ENCODE data around the gene FZD2.
"Not testable (repeated sequence)": the region's sequence is repeated elsewhere in the genome, so short reads cannot be mapped to it uniquely, and the experiment has no call there.

The FZD2 gene

DNA sequence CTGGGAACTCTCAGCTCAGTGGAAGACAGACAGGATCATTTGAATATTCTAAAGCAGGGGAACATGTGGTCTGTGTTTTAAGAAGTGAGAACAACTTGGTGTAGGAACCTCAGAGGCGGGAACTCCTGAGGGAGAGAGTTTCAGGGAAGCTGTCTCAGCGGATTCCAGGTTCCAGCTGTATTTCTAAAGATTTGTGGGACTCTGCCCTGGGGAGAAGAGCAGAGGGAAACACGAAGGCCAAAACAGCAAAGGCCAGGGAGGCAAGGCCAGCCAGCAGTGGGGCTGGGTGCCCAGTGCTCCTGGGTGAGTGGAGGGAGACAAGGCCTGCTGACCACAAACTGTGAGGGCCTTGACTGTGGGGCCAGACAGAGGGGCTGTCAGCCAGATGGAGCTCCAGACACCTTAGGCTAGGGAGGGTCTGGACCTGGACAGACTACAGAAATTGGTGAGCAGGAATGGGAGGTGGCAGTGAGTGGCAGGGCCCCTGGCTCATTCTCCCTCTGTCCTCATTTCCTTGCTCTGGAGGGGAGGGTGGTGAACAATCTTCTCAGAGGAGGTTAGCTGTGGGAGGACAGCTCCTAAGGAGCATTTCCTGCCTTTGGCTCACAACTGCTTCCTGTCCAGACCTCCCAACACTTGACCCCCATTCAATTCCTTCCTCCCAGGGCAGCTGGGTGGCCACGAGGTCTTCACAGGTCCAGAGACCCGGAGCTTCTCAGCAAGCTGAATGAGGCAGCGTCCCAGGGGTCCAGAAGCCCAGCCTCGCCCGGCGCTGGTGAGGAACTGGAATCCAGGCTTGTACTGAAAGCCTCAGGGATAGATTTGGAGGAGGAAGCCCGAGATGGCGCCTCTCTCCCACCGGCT lies 21.0 kb upstream of the FZD2 start:
- Histone ChIP-seq H3K27ac (ENCODE audit: low read length) (no peak overlapping the region), H3K27me3 (ENCODE audit: control insufficient read depth in 1 of 2, insufficient read depth in 2 of 2, low read length in 2 of 2) (peaks cover 0 to 2% of the 10 kb centered on the region in 2 donors), H3K4me3 (ENCODE audit: low read length in 2 of 2) (no peak overlapping the region), H3K9me3 (ENCODE audit: control insufficient read depth in 2 of 2, low read length in 2 of 2) (no peaks in the 10 kb centered on the region), H3K4me1 (ENCODE audit: control insufficient read depth, insufficient read depth, low read length) (peaks cover 13% of the 10 kb centered on the region), H3K9ac (ENCODE audit: low read length in 2 of 2) (no peak overlapping the region), H3K36me3 (ENCODE audit: control insufficient read depth in 2 of 2, insufficient read depth in 2 of 2, low read length in 2 of 2) (no peaks in the 10 kb centered on the region)

DNA sequence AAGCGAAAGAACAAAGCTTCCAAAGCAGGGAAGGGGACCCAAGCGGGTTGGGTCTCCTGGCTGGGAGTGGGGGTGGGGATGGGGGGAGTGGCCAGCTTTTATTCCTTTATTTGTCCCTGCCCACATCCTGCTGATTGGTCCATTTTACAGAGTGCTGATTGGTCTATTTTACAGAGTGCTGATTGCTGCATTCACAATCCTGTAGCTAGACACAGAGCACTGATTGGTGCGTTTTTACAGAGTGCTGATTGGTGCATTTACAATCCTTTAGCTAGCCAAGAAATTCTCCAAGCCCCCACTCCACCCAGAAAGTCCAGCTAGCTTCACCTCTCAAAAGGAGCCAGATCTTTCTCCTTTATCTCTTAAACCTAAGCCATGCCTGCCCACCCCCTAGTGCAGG lies 19.4 kb upstream of the FZD2 start:
- H3K36me3 ChIP-seq (ENCODE audit: control insufficient read depth in 2 of 2, insufficient read depth in 2 of 2, low read length in 2 of 2); H3K4me3 ChIP-seq (ENCODE audit: low read length in 2 of 2); H3K27me3 ChIP-seq (ENCODE audit: control insufficient read depth in 1 of 2, insufficient read depth in 2 of 2, low read length in 2 of 2); H3K27ac ChIP-seq (ENCODE audit: low read length); H3K9ac ChIP-seq (ENCODE audit: low read length in 2 of 2); H3K9me3 ChIP-seq (ENCODE audit: control insufficient read depth in 2 of 2, low read length in 2 of 2): not testable (repeated sequence)
- peaks cover 13% of the 10 kb centered on the region for H3K4me1 ChIP-seq (ENCODE audit: control insufficient read depth, insufficient read depth, low read length)

DNA sequence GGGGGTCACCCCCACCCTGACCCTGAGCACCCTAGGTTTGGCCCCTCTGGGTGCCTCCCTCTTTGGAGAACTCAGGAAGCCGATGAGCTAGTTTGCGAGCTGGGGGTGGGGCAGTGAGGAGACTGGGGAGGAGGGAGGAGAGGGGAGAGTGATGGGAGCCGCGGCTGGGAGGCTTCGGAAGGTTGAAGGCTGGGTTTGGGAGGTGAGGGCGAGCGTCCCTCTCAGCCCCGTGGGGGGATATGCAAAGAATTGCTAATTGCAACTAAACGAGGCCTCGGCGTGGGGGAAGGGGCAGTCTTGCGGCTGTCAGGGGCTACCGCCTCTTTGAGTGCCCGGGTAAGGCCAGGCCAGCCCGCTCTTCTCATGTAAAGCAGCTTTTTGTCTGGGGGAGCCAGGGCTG lies 17.6 kb upstream of the FZD2 start:
- no peak overlapping the region for H3K27ac ChIP-seq (ENCODE audit: low read length)
- no peak overlapping the region for H3K4me3 ChIP-seq (ENCODE audit: low read length in 2 of 2)
- H3K36me3 ChIP-seq (ENCODE audit: control insufficient read depth in 2 of 2, insufficient read depth in 2 of 2, low read length in 2 of 2), result no peaks in the 10 kb centered on the region
- no peak overlapping the region for H3K9ac ChIP-seq (ENCODE audit: low read length in 2 of 2)
- peaks cover 4% of the 10 kb centered on the region for H3K4me1 ChIP-seq (ENCODE audit: control insufficient read depth, insufficient read depth, low read length)
- H3K9me3 ChIP-seq (ENCODE audit: control insufficient read depth in 2 of 2, low read length in 2 of 2), result no peaks in the 10 kb centered on the region
- peaks cover 0 to 9% of the 10 kb centered on the region in 2 donors for H3K27me3 ChIP-seq (ENCODE audit: control insufficient read depth in 1 of 2, insufficient read depth in 2 of 2, low read length in 2 of 2)

DNA sequence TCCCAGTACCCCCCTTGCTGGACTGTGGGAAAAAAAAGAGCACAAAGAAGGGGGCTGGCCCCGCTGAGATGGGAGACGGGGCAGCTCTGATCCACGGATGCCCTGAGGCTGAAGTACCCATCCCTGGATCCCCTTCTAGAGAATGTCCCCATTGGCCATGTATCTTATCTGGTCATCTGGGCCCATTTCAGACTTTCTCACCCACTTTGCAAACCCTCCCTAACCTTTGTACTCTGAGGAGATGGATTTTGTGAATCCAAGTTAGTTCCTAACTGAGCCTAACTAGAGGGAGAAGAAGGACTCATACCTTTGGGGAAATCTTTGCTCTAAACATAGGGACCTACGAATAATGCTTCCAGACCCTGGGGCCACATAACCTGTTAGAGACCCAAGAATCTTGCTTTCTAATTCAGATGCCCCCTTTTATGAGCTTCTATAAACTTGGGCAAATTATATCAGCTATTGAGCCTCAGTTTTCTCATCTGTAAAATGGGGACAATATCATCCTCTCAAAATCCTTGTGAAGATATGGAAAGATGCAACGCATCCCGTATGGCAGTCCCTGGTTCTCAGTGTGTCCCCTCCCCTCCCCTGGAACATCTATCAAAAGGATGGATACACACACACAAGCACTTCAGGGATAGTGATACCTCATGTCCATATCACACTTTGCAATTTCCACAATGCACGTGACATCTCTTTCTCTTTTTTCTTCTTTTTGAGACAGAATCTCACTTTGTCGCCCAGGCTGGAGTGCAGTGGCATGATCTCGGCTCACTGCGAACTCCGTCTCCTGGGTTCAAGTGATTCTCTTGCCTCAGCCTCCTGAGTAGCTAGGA lies 16.8 kb upstream of the FZD2 start:
- H3K9ac ChIP-seq (ENCODE audit: low read length in 2 of 2), result no peak overlapping the region
- H3K9me3 ChIP-seq (ENCODE audit: control insufficient read depth in 2 of 2, low read length in 2 of 2), result no peaks in the 10 kb centered on the region
- no peak overlapping the region for H3K4me3 ChIP-seq (ENCODE audit: low read length in 2 of 2)
- peaks cover 4% of the 10 kb centered on the region for H3K4me1 ChIP-seq (ENCODE audit: control insufficient read depth, insufficient read depth, low read length)
- no peaks in the 10 kb centered on the region for H3K36me3 ChIP-seq (ENCODE audit: control insufficient read depth in 2 of 2, insufficient read depth in 2 of 2, low read length in 2 of 2)
- H3K27ac ChIP-seq (ENCODE audit: low read length), result no peak overlapping the region
- peaks cover 0 to 9% of the 10 kb centered on the region in 2 donors for H3K27me3 ChIP-seq (ENCODE audit: control insufficient read depth in 1 of 2, insufficient read depth in 2 of 2, low read length in 2 of 2)

DNA sequence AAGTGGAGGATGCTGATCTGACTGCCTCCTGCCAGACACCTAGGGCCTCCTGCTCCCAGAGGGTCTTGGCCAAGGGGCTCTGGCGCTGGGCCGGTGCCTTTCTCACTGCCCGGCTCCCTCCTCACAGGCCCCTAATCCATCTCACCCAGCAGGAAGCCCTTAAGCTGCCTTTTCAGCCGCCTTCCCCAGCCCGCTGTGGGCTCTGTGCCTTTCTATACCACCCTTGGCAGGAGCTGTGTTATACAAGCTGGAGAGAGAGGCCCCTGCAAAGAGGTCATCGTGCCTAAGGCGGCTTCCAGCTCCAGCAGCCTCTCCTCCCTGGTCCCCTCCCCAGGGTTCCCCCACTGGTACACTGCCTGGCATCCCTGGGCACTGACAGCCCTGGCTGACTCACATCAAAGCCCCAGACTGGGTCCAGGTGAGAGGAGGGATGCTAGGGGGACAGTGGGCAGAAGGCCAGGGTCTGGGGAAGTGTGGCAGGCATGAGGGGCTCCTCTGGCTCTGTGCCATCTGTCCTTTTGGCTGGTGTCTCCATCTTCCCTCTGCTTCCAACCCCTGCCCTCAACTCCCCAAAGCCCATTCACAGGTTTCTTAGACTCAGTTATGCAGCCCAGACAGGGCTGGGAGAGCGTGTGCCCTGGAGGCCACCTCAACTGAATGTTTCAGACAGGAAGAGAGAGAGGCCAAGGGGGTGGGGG lies 15.3 kb upstream of the FZD2 start:
- Histone ChIP-seq H3K36me3 (ENCODE audit: control insufficient read depth in 2 of 2, insufficient read depth in 2 of 2, low read length in 2 of 2) (no peaks in the 10 kb centered on the region), H3K9ac (ENCODE audit: low read length in 2 of 2) (no peak overlapping the region), H3K9me3 (ENCODE audit: control insufficient read depth in 2 of 2, low read length in 2 of 2) (no peaks in the 10 kb centered on the region), H3K4me3 (ENCODE audit: low read length in 2 of 2) (no peak overlapping the region), H3K27ac (ENCODE audit: low read length) (no peak overlapping the region), H3K27me3 (ENCODE audit: control insufficient read depth in 1 of 2, insufficient read depth in 2 of 2, low read length in 2 of 2) (peaks cover 0 to 10% of the 10 kb centered on the region in 2 donors), H3K4me1 (ENCODE audit: control insufficient read depth, insufficient read depth, low read length) (no peaks in the 10 kb centered on the region)

DNA sequence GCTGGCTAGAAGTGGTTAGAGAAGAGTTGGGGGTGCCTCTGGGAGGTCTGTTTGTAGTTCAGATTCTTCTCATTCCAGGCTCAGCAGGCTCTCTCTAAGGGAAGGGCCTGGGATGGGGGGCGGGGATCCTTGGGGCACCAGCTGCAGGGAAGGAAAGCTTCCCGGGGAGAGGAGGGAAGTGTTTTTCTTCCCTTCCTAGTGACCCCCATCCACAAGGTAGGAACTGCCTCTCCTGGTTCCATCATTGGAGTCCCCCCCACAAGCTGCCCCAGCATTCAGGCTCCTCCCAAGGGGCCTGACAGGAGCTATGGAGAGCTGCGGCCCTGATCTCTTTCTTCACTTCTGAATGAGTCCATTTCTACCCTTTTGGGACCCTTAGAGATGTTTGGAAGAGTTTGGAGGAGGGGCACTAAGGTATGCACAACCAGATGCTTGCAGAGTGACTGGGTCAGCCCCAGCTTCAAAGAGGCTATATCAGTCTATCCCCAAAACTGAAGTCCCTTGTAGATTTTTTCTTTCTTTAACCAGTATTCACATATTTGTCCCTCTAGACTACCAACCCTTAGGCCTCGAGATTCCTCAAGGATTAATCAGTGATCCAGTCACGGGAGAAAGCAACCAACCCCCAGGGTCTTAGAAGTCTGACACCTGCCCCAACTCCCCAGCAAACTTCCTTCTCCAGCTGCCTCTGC lies 13.9 kb upstream of the FZD2 start:
- Histone ChIP-seq H3K27me3 (ENCODE audit: control insufficient read depth in 1 of 2, insufficient read depth in 2 of 2, low read length in 2 of 2) (peaks cover 0 to 12% of the 10 kb centered on the region in 2 donors), H3K9me3 (ENCODE audit: control insufficient read depth in 2 of 2, low read length in 2 of 2) (no peaks in the 10 kb centered on the region), H3K4me3 (ENCODE audit: low read length in 2 of 2) (no peak overlapping the region), H3K36me3 (ENCODE audit: control insufficient read depth in 2 of 2, insufficient read depth in 2 of 2, low read length in 2 of 2) (no peaks in the 10 kb centered on the region), H3K9ac (ENCODE audit: low read length in 2 of 2) (no peak overlapping the region), H3K27ac (ENCODE audit: low read length) (no peak overlapping the region), H3K4me1 (ENCODE audit: control insufficient read depth, insufficient read depth, low read length) (no peaks in the 10 kb centered on the region)

DNA sequence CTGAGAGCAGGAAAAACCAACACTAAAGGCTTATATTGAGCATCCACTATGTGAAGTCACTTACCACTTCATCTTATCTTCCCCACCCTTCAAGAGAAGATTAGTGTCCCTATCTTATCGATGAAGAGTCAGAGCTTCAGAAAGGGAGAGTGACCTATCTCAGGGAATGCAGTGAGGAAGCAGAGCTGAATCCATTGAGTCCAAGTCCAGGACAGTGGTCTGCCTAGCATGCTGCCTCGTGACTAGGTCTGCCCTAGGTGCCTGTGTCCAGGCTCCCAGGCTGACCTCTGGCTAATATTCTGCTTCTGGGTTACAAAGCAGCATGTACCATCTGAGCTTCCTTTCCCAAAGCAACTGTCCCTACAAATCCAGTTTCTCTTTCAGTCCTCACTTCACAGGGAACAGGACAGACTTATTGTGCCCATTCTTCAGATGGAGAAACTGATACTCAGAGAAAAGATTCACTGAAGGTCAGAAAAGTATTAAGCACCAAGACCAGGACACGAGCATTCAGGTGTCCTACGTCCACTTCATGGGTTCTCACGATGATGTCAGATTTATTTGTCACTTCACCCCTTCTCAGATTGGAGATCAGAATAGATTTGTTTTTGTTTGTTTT lies 13.3 kb upstream of the FZD2 start:
- peaks cover 0 to 13% of the 10 kb centered on the region in 2 donors for H3K27me3 ChIP-seq (ENCODE audit: control insufficient read depth in 1 of 2, insufficient read depth in 2 of 2, low read length in 2 of 2)

DNA sequence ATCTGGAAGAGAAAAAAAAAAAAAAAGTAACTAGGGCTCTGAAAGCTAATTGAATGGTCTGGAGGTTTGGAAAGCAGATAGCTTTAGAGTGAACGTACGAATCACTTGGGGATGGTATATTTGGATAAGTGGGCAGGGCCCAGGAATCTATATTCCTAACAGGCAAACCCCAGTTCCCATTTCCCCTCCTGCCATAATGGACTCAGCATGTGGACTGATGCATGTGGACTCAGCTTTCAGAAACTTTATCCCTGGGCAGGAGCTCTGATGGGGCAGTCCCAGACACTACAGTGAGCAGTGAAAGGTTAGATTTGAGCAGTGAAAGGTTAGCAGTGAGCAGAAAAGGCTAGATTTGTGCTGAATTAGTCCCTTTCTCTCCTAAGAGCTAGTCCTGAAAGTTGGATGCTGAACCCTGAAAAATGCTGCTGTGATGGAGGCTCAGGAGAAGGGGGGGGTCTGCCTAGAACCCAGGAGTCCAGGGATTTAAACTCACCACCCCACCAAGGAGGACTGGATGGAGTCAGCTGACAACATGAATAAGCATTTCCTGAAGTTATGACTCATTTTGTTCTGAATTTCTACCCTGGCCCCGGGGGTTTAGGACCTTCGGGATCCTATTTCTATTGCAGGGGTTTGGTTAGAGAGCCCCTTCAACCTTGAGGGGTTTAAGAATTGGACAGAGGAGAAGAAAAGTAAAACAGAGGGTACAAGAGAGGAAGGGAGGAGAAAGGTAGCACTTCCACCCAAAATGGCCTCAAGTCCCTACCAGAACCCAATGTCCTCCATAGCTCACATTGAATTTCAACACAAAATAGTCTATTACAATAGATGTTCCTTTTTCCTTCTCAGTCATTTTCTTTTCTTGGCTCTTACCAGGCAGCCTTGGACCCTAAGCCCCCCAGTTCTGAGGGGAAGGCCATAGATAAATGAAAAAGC lies 10.3 kb upstream of the FZD2 start:
- no peaks in the 10 kb centered on the region for H3K9me3 ChIP-seq (ENCODE audit: control insufficient read depth in 2 of 2, low read length in 2 of 2)
- H3K36me3 ChIP-seq (ENCODE audit: control insufficient read depth in 2 of 2, insufficient read depth in 2 of 2, low read length in 2 of 2), result no peaks in the 10 kb centered on the region
- H3K9ac ChIP-seq (ENCODE audit: low read length in 2 of 2), result no peak overlapping the region
- no peak overlapping the region for H3K4me3 ChIP-seq (ENCODE audit: low read length in 2 of 2)
- H3K4me1 ChIP-seq (ENCODE audit: control insufficient read depth, insufficient read depth, low read length), result no peaks in the 10 kb centered on the region
- no peak overlapping the region for H3K27ac ChIP-seq (ENCODE audit: low read length)
- peaks cover 4 to 12% of the 10 kb centered on the region in 2 donors for H3K27me3 ChIP-seq (ENCODE audit: control insufficient read depth in 1 of 2, insufficient read depth in 2 of 2, low read length in 2 of 2)

More for the DNA sequence above, 13.3 kb upstream of the FZD2 start:
- H3K9ac ChIP-seq (ENCODE audit: low read length in 2 of 2), result no peak overlapping the region
- no peak overlapping the region for H3K27ac ChIP-seq (ENCODE audit: low read length)
- H3K36me3 ChIP-seq (ENCODE audit: control insufficient read depth in 2 of 2, insufficient read depth in 2 of 2, low read length in 2 of 2), result no peaks in the 10 kb centered on the region
- H3K4me3 ChIP-seq (ENCODE audit: low read length in 2 of 2), result no peak overlapping the region
- H3K4me1 ChIP-seq (ENCODE audit: control insufficient read depth, insufficient read depth, low read length), result no peaks in the 10 kb centered on the region
- H3K9me3 ChIP-seq (ENCODE audit: control insufficient read depth in 2 of 2, low read length in 2 of 2), result no peaks in the 10 kb centered on the region

DNA sequence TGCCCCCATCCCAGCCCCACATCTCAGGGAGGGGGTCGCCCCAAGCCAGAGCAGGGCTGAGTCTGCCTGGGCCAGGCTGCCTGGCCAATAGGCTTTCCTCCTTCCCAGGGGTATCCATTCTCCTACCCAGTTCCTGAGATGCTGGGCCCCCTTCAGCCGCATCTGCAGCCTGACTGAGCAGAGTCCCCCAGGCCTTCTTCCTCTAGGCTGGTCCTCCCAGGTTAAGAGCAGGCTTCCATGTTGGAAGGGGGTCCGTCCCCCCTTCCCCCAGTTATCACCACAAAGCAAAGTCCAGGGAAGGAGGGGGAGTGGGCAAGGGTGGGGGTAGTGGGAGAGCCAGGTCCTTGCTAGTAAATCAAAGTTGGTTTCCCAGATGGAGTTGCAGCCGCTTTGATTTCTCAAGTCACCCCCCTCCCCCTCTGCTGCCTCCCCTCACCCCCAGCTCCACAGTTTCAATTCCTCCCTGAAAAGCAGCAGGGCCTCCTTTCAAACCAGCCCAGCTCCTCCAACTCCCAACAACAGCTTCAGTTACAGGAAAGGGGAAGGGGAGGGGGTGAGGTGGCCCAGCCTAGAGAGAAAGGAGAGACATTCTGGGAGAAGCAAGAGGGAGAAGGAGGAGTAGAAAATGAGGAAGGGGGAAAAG lies 9.5 kb upstream of the FZD2 start:
- H3K4me1 ChIP-seq (ENCODE audit: control insufficient read depth, insufficient read depth, low read length), result no peaks in the 10 kb centered on the region
- no peak overlapping the region for H3K9ac ChIP-seq (ENCODE audit: low read length in 2 of 2)
- H3K27me3 ChIP-seq (ENCODE audit: control insufficient read depth in 1 of 2, insufficient read depth in 2 of 2, low read length in 2 of 2), result peaks cover 4 to 12% of the 10 kb centered on the region in 2 donors
- H3K9me3 ChIP-seq (ENCODE audit: control insufficient read depth in 2 of 2, low read length in 2 of 2), result no peaks in the 10 kb centered on the region
- no peaks in the 10 kb centered on the region for H3K36me3 ChIP-seq (ENCODE audit: control insufficient read depth in 2 of 2, insufficient read depth in 2 of 2, low read length in 2 of 2)
- no peak overlapping the region for H3K4me3 ChIP-seq (ENCODE audit: low read length in 2 of 2)
- H3K27ac ChIP-seq (ENCODE audit: low read length), result no peak overlapping the region
